ENCODE results near the gene PPP2R2B. TPM values are rescaled to one million over a fixed set of nuclear protein-coding genes. Genes with fewer than 3 reads are reported as not detected.

The PPP2R2B gene
- total RNA-seq, 1 experiment from 2014 or later, result not detected

- Histone ChIP-seq H3K4me1 (ENCODE audit: insufficient read depth, low read length, poor library complexity, severe bottlenecking) (no peaks in the 10 kb centered on the region), H3K36me3 (ENCODE audit: insufficient read depth, low read length, poor library complexity, severe bottlenecking) (no peaks in the 10 kb centered on the region), H3K27ac (ENCODE audit: low read depth, low read length, poor library complexity, severe bottlenecking) (no peak overlapping the region), H3K4me3 (ENCODE audit: low read depth, low read length, poor library complexity, severe bottlenecking) (no peak overlapping the region), H3K27me3 (replicated peaks; ENCODE audit: insufficient read depth, low read depth, low read length, poor library complexity) (no peaks in the 10 kb centered on the region), H3K9me3 (ENCODE audit: low read depth, low read length, poor library complexity, severe bottlenecking) (no peaks in the 10 kb centered on the region)
- intact Hi-C loops (cut with micrococcal nuclease; ENCODE audit: unreplicated experiment), result no loop called here
- BruUV-seq (replicated peaks), result no TSS peak
- ChIA-PET POLR2A (ENCODE audit: low non-redundant PET) (no interaction called here), CTCF (no interaction called here)
- TF ChIP-seq EZH2 (IDR thresholded peaks at IDR 0.05; ENCODE audit: borderline replicate concordance, low read depth, low read length, poor library complexity, severe bottlenecking) (no peak), CTCF (conservative IDR thresholded peaks at IDR 0.05; ENCODE audit: low read depth, low read length) (no peak)
- DNase-seq (ENCODE audit: low spot score), result no peak
These were observed 338.6 kb downstream of the PPP2R2B start for GRCh38 chr5:146539973-146540372.

- DNase-seq (ENCODE audit: low spot score), result no peak
- intact Hi-C loops (cut with micrococcal nuclease; ENCODE audit: unreplicated experiment), result no loop called here
- no TSS peak for BruUV-seq (replicated peaks)
These were observed 340.1 kb downstream of the PPP2R2B start for GRCh38 chr5:146538432-146538831.

GRCh38 chr5:146533882-146534281 lies 344.7 kb downstream of the PPP2R2B start:
- DNase-seq (ENCODE audit: low spot score), result no peak
- POLR2A ChIA-PET (ENCODE audit: low non-redundant PET), result no interaction called here
- BruUV-seq (replicated peaks), result no TSS peak
- CTCF ChIA-PET, result interaction anchor here (0.5 to 1.0 kb wide), 5 partner anchors 84 to 655 kb away, joined by 3 to 9 read pairs (median 5); no protein-coding TSS in a partner anchor
- H3K9me3 ChIP-seq (ENCODE audit: low read depth, low read length, poor library complexity, severe bottlenecking), result no peaks in the 10 kb centered on the region
- intact Hi-C loops (cut with micrococcal nuclease; ENCODE audit: unreplicated experiment), result loop anchor here (1.0 to 2.0 kb wide), 2 partner anchors 432 to 655 kb away; no protein-coding TSS in a partner anchor
- no peak overlapping the region for H3K4me3 ChIP-seq (ENCODE audit: low read depth, low read length, poor library complexity, severe bottlenecking)
- H3K27me3 ChIP-seq (replicated peaks; ENCODE audit: insufficient read depth, low read depth, low read length, poor library complexity), result no peaks in the 10 kb centered on the region
- TF ChIP-seq EZH2 (IDR thresholded peaks at IDR 0.05; ENCODE audit: borderline replicate concordance, low read depth, low read length, poor library complexity, severe bottlenecking) (no peak), CTCF (conservative IDR thresholded peaks at IDR 0.05; ENCODE audit: low read depth, low read length) (no peak)
- no peaks in the 10 kb centered on the region for H3K4me1 ChIP-seq (ENCODE audit: insufficient read depth, low read length, poor library complexity, severe bottlenecking)
- no peaks in the 10 kb centered on the region for H3K36me3 ChIP-seq (ENCODE audit: insufficient read depth, low read length, poor library complexity, severe bottlenecking)
- H3K27ac ChIP-seq (ENCODE audit: low read depth, low read length, poor library complexity, severe bottlenecking), result no peak overlapping the region

More at GRCh38 chr5:146538432-146538831, 340.1 kb downstream of the PPP2R2B start:
- Histone ChIP-seq H3K4me3 (ENCODE audit: low read depth, low read length, poor library complexity, severe bottlenecking) (no peak overlapping the region), H3K4me1 (ENCODE audit: insufficient read depth, low read length, poor library complexity, severe bottlenecking) (no peaks in the 10 kb centered on the region), H3K27ac (ENCODE audit: low read depth, low read length, poor library complexity, severe bottlenecking) (no peak overlapping the region), H3K27me3 (replicated peaks; ENCODE audit: insufficient read depth, low read depth, low read length, poor library complexity) (no peaks in the 10 kb centered on the region), H3K9me3 (ENCODE audit: low read depth, low read length, poor library complexity, severe bottlenecking) (no peaks in the 10 kb centered on the region), H3K36me3 (ENCODE audit: insufficient read depth, low read length, poor library complexity, severe bottlenecking) (no peaks in the 10 kb centered on the region)
- TF ChIP-seq CTCF (conservative IDR thresholded peaks at IDR 0.05; ENCODE audit: low read depth, low read length) (no peak), EZH2 (IDR thresholded peaks at IDR 0.05; ENCODE audit: borderline replicate concordance, low read depth, low read length, poor library complexity, severe bottlenecking) (no peak)
- ChIA-PET CTCF (interaction anchor here (1.2 kb wide), 1 partner anchor 11 kb away, joined by 3 read pairs; no protein-coding TSS in a partner anchor), POLR2A (ENCODE audit: low non-redundant PET) (no interaction called here)
